DOHH2 (cell line): Measurements from ENCODE around the gene SUN2.

ENCODE experiments used
- H3F3A ChIP-seq: fragments of 200-600 bp; sonication (generic), shearing (Covaris generic); 2 replicates; pipeline ENCODE4 v1.6.0; 2016; ENCODE audit warnings: antibody characterized with exemption, mild to moderate bottlenecking; ENCODE audit not compliant: control insufficient read depth, insufficient read depth
- H3K27ac ChIP-seq: fragments of 200-600 bp; sonication (generic); 2 replicates; pipeline ENCODE4 v1.5.1; 2014; ENCODE audit warnings: low read depth, mild to moderate bottlenecking, low read length, moderate library complexity
- H3K27me3 ChIP-seq: fragments of 200-600 bp; sonication (generic); 2 replicates; pipeline ENCODE4 v1.6.1; 2014; ENCODE audit warnings: mild to moderate bottlenecking, low read length, mixed read lengths; ENCODE audit not compliant: control insufficient read depth
- H3K36me3 ChIP-seq: fragments of 200-600 bp; sonication (generic); 2 replicates; pipeline ENCODE4 v1.6.1; 2014; ENCODE audit warnings: mild to moderate bottlenecking, low read length, moderate library complexity, mixed read lengths; ENCODE audit not compliant: control insufficient read depth
- H3K4me1 ChIP-seq: fragments of 200-600 bp; sonication (generic); 2 replicates; pipeline ENCODE4 v1.6.1; 2014; ENCODE audit warnings: mild to moderate bottlenecking, low read length, mixed read lengths; ENCODE audit not compliant: control insufficient read depth
- H3K4me2 ChIP-seq: fragments of 200-600 bp; sonication (generic); 2 replicates; pipeline ENCODE4 v1.6.0; 2014; ENCODE audit warnings: mild to moderate bottlenecking, low read length, moderate library complexity
- H3K4me3 ChIP-seq: fragments of 200-600 bp; sonication (generic); 2 replicates; pipeline ENCODE4 v1.5.1; 2014; ENCODE audit warnings: mild to moderate bottlenecking, low read length, mixed read lengths
- H3K79me2 ChIP-seq: fragments of 200-600 bp; sonication (generic); 2 replicates; pipeline ENCODE4 v1.6.1; 2014; ENCODE audit warnings: mild to moderate bottlenecking, low read length, mixed read lengths; ENCODE audit not compliant: control insufficient read depth
- H3K9me2 ChIP-seq: fragments of 200-600 bp; sonication (generic); replicated peaks from 2 replicates; pipeline ENCODE4 v1.6.1; 2014; ENCODE audit warnings: mild to moderate bottlenecking, low read length, mixed read lengths; ENCODE audit not compliant: control insufficient read depth
- H3K9me3 ChIP-seq: fragments of 200-600 bp; sonication (generic); 2 replicates; pipeline ENCODE4 v1.6.1; 2014; ENCODE audit warnings: antibody characterized with exemption, low read length, mixed read lengths; ENCODE audit not compliant: control insufficient read depth, insufficient read depth
- H4K20me1 ChIP-seq: fragments of 200-600 bp; sonication (generic); 2 replicates; pipeline ENCODE4 v1.6.0; 2014; ENCODE audit warnings: low read depth, mild to moderate bottlenecking, antibody characterized with exemption, low read length, moderate library complexity; ENCODE audit not compliant: control insufficient read depth, insufficient read depth
- CTCF ChIP-seq: fragments of 200-600 bp; sonication (generic); IDR thresholded peaks from one replicate; pipeline ENCODE4 v1.5.1; 2014; ENCODE audit warnings: antibody characterized with exemption, mild to moderate bottlenecking, low read depth, low read length; ENCODE audit not compliant: poor library complexity, severe bottlenecking
- EZH2phosphoT487 ChIP-seq: fragments of 200-600 bp; sonication (generic); IDR thresholded peaks from 2 replicates; pipeline ENCODE4 v1.6.1; 2017; ENCODE audit warnings: borderline replicate concordance, mild to moderate bottlenecking, antibody characterized with exemption, low read length, moderate library complexity, mixed read lengths

The SUN2 gene

DNA sequence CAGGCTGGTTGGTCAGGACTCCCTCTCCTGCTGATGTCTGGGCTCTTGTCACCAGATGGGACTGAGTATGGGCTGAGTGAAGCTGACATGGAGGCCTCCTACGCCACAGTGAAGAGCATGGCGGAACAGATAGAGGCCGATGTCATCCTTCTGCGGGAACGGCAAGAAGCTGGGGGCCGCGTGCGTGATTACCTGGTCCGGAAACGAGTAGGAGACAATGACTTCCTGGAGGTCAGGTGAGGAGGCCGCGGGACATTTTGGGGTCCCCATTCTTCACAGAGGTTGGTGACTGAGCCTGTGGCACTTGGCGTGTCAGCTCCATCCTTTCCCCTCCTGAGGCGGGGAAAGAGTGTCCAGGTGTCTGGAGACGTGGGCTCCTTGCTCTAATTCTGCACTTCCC lies 39.9 kb downstream of the SUN2 start:
- H3K4me1 ChIP-seq, result no peaks in the 10 kb centered on the region
- no peak overlapping the region for H3K27ac ChIP-seq
- H3K27me3 ChIP-seq, result no peaks in the 10 kb centered on the region
- H3K4me3 ChIP-seq, result no peak overlapping the region
- H3K4me2 ChIP-seq, result no peak overlapping the region
- H4K20me1 ChIP-seq, result peaks cover 18% of the 10 kb centered on the region
- H3K9me3 ChIP-seq, result no peaks in the 10 kb centered on the region
- peaks cover 55% of the 10 kb centered on the region for H3K36me3 ChIP-seq
- no peaks in the 10 kb centered on the region for H3F3A ChIP-seq
- H3K9me2 ChIP-seq, result no peaks in the 10 kb centered on the region
- no peak for TF ChIP-seq EZH2phosphoT487
- TF ChIP-seq CTCF, result no peak
- peaks cover 56% of the 10 kb centered on the region for H3K79me2 ChIP-seq

DNA sequence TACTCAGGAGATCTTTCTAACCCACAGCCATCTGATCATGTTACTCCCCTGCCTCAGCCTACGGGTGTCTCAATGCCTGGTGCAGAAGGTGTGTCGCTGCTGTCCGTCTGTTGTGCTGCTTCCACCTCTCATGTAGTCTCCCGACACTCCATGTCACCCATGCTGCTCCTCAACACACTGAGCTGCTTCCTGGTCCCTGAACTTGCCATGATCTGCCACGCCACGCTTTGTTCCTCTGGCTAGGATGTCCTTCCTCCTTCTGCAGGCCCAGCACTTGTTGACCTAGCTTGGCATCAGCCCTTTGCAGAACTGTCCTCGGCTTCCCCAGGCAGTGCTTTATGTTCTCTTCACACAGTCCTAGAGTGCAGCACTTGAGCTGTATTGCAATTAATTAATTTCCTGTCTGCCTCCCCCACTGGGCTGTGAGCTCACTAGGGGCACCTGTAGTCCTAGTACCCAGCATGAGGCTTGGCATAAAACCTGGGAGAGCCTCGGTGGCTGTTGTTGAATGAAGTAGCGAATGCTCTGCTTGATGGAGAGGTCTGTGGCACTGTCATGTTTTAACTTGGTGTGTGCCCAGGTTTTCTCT lies 40.5 kb downstream of the SUN2 start:
- Histone ChIP-seq H3K4me2 (no peak overlapping the region), H3K79me2 (peaks cover 62% of the 10 kb centered on the region), H3K4me3 (no peak overlapping the region), H3K9me3 (no peaks in the 10 kb centered on the region), H3K27ac (no peak overlapping the region), H3F3A (no peaks in the 10 kb centered on the region), H3K4me1 (no peaks in the 10 kb centered on the region), H4K20me1 (peaks cover 24% of the 10 kb centered on the region), H3K9me2 (no peaks in the 10 kb centered on the region), H3K27me3 (no peaks in the 10 kb centered on the region), H3K36me3 (peaks cover 57% of the 10 kb centered on the region)
- no peak for TF ChIP-seq CTCF
- no peak for TF ChIP-seq EZH2phosphoT487

GRCh38 chr22:38713921-38714320 lies 41.9 kb downstream of the SUN2 start:
- no peaks in the 10 kb centered on the region for H3K27me3 ChIP-seq
- no peak overlapping the region for H3K4me2 ChIP-seq
- no peaks in the 10 kb centered on the region for H3K9me3 ChIP-seq
- H3K36me3 ChIP-seq, result peaks cover 62% of the 10 kb centered on the region
- H3K4me3 ChIP-seq, result no peak overlapping the region
- peaks cover 75% of the 10 kb centered on the region for H3K79me2 ChIP-seq
- peaks cover 33% of the 10 kb centered on the region for H4K20me1 ChIP-seq
- no peaks in the 10 kb centered on the region for H3K9me2 ChIP-seq
- TF ChIP-seq EZH2phosphoT487 (no peak), CTCF (no peak)
- no peaks in the 10 kb centered on the region for H3F3A ChIP-seq
- H3K4me1 ChIP-seq, result peaks cover 11% of the 10 kb centered on the region
- no peak overlapping the region for H3K27ac ChIP-seq
